ENCODE results near the gene CBLB.

Gene CBLB

DNA sequence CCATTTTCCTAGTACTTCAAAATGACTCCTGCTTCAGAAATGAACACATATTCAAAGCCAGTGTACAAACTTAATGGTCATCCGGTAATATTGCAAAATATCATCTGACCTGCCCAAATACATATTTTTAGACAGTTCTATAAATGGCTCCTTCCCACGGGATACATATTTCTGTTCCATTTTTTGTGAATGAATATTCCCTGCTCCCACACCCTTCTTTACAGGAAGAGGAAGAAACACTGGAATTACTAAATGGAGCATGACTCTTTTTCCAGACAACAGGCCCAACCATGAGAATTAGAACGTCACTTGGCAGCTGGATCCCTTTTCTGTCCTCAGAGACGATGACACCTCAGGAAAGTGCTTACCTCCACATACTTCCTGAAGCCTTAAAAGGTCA is 38.0 kb upstream of the CBLB start:
- H3K4me3 ChIP-seq (ENCODE audit: low read depth, low read length), result no peak overlapping the region
- TF ChIP-seq, protein P1, sequence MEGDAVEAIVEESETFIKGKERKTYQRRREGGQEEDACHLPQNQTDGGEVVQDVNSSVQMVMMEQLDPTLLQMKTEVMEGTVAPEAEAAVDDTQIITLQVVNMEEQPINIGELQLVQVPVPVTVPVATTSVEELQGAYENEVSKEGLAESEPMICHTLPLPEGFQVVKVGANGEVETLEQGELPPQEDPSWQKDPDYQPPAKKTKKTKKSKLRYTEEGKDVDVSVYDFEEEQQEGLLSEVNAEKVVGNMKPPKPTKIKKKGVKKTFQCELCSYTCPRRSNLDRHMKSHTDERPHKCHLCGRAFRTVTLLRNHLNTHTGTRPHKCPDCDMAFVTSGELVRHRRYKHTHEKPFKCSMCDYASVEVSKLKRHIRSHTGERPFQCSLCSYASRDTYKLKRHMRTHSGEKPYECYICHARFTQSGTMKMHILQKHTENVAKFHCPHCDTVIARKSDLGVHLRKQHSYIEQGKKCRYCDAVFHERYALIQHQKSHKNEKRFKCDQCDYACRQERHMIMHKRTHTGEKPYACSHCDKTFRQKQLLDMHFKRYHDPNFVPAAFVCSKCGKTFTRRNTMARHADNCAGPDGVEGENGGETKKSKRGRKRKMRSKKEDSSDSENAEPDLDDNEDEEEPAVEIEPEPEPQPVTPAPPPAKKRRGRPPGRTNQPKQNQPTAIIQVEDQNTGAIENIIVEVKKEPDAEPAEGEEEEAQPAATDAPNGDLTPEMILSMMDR (conservative IDR thresholded peaks at IDR 0.05; ENCODE audit: low read depth, low read length), result no peak
- DNase-seq (ENCODE audit: low read depth), result peak; percentile 83

DNA sequence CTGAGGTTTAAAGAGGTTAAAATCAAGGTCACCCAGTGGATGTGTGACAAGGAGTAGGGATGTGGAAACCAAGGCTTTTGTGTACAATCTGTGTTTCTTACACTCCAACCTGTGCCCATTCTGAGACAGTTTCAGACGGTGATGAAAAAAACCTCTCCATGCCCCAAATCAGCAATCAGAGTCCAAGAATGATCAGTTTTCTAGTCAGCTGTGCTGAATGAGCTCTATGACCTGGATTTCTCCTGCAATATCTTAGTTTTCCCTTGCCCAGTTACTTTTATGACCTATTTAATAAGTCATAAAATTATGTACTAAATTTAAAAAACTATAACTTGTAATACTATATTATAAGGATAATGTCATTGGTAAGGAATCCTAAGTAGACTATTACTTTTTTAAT is 37.5 kb upstream of the CBLB start:
- H3K4me3 ChIP-seq (ENCODE audit: low read depth, low read length), result no peak overlapping the region
- DNase-seq (ENCODE audit: low read depth), result no peak
- TF ChIP-seq, protein P1 (conservative IDR thresholded peaks at IDR 0.05; ENCODE audit: low read depth, low read length), result no peak

DNA sequence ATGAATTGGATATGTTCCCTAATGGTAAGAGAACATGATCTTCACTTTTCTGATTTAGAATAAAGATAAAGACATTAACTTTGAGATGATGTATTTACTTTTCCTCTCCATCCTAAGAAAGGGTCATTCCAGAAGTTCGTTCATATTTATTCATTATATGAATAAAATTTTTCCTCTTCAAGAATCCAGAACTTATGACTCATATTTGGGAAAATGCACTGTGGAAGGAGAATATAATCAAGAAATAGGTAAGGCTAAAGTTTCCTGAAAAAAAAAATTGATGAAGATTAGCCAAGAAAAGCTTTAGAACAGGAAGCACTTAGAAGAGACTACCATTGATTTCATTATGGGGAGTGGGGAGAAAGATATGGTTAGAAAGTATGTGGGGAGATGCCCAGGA is 36.5 kb upstream of the CBLB start:
- H3K4me3 ChIP-seq (ENCODE audit: low read depth, low read length), result no peak overlapping the region
- no peak for DNase-seq (ENCODE audit: low read depth)
- TF ChIP-seq, protein P1 (conservative IDR thresholded peaks at IDR 0.05; ENCODE audit: low read depth, low read length), result no peak

DNA sequence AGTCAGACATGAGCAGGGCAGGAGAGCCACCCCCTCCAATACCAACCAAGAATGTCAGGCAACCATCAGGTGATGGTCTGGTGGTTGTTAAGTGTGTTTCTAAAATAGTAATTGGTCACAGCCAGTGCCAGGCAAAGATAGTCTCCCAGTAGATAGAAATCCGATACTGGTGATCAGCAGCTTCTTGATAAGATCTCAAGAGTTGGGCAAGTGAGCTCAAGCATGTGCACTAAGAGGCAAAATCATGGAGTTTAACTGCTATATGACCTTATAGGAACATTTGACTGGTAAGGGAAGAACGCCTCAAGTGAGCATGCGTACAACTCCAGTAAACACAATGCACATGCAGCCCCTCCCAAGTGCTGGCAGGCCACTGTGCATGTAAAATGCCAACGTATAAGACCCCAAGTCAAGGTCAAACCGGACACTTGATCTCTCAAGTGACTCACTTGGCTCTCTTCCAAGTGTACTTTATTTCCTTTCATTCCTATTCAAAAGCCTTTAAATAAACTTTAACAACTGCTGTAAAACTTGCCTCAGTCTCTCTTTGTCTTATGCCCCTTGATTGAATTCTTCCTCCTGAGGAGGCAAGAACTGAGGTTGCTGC is 36.0 kb upstream of the CBLB start:
- H3K4me3 ChIP-seq (ENCODE audit: low read depth, low read length), result no peak overlapping the region
- TF ChIP-seq, protein P1 (conservative IDR thresholded peaks at IDR 0.05; ENCODE audit: low read depth, low read length), result no peak
- DNase-seq (ENCODE audit: low read depth), result peak; percentile 43

DNA sequence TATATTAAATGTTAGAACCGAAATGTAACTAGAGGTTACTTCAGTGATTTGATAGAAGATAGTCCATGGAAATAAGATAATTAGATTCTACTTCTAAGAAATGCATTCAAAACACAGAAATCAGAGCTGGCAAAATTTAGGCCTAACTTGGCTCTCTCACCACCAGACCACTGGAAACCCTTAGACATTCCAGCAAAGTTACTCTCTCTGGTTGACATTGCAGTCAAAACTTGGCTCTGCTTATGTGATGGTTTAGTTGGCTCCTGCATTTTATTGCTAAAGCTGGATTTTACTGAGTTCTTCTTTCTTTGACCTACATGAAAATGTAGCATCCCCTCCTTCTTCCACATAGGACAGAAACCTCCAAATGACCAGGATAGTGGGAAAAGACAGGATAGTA is 35.4 kb upstream of the CBLB start:
- DNase-seq (ENCODE audit: low read depth), result no peak
- H3K4me3 ChIP-seq (ENCODE audit: low read depth, low read length), result no peak overlapping the region
- TF ChIP-seq, protein P1 (conservative IDR thresholded peaks at IDR 0.05; ENCODE audit: low read depth, low read length), result no peak

DNA sequence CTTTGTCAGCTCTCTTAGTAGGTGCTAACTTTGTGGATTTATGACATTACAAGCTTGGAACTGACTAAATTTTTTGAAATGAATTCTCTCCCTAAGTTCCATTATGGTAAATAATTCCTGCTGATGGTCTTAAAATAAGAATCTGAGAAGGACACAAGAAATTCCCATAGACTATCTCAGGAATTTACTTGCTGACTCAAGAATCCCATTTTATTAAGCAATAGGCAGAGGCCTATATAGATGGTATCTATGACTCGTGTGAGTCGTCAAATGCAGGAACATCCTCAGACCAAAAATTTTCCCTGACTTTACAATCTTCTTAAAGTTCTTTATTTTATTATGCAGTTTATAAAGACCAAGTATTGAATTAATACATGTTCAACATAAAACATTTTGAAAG is 30.7 kb upstream of the CBLB start:
- H3K4me3 ChIP-seq (ENCODE audit: low read depth, low read length), result no peak overlapping the region
- TF ChIP-seq, protein P1 (conservative IDR thresholded peaks at IDR 0.05; ENCODE audit: low read depth, low read length), result no peak
- peak; percentile 64 for DNase-seq (ENCODE audit: low read depth)

DNA sequence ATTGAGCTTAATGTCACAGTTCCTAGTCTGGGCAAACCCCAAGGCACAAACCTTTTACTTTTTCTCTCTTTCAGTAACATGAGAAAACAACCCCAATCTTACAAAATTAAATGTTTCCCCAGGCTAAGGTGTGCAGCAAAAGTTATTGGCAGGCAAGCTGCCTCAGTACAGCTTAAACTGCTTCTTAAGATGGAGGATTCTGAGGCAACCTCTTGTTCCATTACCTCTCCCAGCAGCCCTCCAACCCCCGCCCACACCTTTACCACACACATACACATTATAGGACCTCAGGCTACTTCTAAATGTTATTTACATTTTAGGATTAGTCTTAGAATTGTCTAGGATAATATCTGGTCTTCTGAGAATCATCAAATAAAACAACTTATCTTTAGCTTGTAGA is 22.3 kb upstream of the CBLB start:
- no peak overlapping the region for H3K4me3 ChIP-seq (ENCODE audit: low read depth, low read length)
- DNase-seq (ENCODE audit: low read depth), result no peak
- TF ChIP-seq, protein P1 (conservative IDR thresholded peaks at IDR 0.05; ENCODE audit: low read depth, low read length), result no peak

Data from choroid plexus epithelial cell (primary cell).